Large intestine (tissue), 3 donors: ENCODE results near the gene RASL12. TPM values are rescaled to one million over a fixed set of nuclear protein-coding genes. Genes with fewer than 3 reads are reported as not detected.
"Not testable (repeated sequence)": the region's sequence is repeated elsewhere in the genome, so short reads cannot be mapped to it uniquely, and the experiment has no call there.

Experiments
- DNase-seq, 2 donors: peaks; one replicate each; pipeline versions ENCODE4 v3.0.0 to v3.0.0-alpha.2; 2013
- H3K27ac ChIP-seq: one replicate; pipeline ENCODE4 v1.5.1; 2013; ENCODE audit warnings: low read length
- H3K27me3 ChIP-seq: 2 replicates; pipeline ENCODE4 v1.6.1; 2013; ENCODE audit warnings: low read length; ENCODE audit not compliant: control insufficient read depth, insufficient read depth
- H3K36me3 ChIP-seq: 2 replicates; pipeline ENCODE4 v1.6.1; 2013; ENCODE audit warnings: low read length; ENCODE audit not compliant: control insufficient read depth, insufficient read depth
- H3K4me1 ChIP-seq: one replicate; pipeline ENCODE4 v1.6.1; 2013; ENCODE audit warnings: low read length; ENCODE audit not compliant: control insufficient read depth, insufficient read depth
- H3K4me3 ChIP-seq: one replicate; pipeline ENCODE4 v1.5.1; 2013; ENCODE audit warnings: low read length
- H3K9me3 ChIP-seq: one replicate; pipeline ENCODE4 v1.6.1; 2013; ENCODE audit warnings: mild to moderate bottlenecking, low read depth, low read length, moderate library complexity; ENCODE audit not compliant: control insufficient read depth
- WGBS: methylation state at CpG from one replicate; pipeline ENCODE4 v1.1.5; 2013; ENCODE audit warnings: low lambda C conversion rate; ENCODE audit not compliant: insufficient coverage; 5-methylcytosine and 5-hydroxymethylcytosine counted together
- polyA plus RNA-seq: library from polyadenylated mRNA; unstranded; fragments of 120-200 nt; gene quantifications from one replicate; pipeline ENCODE4 v1.2.1, GENCODE V29; 2013

Gene RASL12
- polyA plus RNA-seq, 1 donor = 3.6 TPM

DNA sequence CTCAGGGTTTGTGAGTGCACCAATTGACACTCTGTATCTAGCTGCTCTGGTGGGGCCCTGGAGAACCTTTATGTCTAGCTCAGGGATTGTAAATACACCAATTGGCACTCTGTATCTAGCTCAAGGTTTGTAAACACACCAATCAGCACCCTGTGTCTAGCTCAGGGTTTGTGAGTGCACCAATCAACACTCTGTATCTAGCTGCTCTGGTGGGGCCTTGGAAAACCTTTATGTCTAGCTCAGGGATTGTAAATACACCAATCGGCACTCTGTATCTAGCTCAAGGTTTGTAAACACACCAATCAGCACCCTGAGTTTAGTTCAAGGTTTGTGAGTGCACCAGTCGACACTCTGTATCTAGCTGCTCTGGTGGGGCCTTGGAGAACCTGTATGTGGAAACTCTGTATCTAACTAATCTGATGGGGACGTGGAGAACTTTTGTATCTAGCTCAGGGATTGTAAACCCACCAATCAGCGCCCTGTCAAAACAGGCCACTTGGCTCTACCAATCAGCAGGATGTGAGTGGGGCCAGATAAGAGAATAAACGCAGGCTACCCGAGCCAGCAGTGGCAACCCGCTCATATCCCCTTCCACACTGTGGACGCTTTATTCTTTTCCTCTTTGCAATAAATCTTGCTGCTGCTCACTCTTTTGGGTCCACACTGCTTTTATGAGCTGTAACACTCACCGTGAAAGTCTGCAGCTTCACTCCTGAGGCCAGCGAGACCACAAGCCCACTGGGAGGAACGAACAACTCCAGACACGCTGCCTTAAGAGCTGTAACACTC lies 8.0 kb upstream of the RASL12 start:
- peaks cover 17% of the 10 kb centered on the region for H3K27me3 ChIP-seq
- H3K36me3 ChIP-seq, H3K4me1 ChIP-seq, H3K4me3 ChIP-seq, H3K27ac ChIP-seq, DNase-seq: not testable (repeated sequence)
- no CpG with 5 or more reads among the region's 12 CpGs for WGBS
- H3K9me3 ChIP-seq = peaks cover 15% of the 10 kb centered on the region

DNA sequence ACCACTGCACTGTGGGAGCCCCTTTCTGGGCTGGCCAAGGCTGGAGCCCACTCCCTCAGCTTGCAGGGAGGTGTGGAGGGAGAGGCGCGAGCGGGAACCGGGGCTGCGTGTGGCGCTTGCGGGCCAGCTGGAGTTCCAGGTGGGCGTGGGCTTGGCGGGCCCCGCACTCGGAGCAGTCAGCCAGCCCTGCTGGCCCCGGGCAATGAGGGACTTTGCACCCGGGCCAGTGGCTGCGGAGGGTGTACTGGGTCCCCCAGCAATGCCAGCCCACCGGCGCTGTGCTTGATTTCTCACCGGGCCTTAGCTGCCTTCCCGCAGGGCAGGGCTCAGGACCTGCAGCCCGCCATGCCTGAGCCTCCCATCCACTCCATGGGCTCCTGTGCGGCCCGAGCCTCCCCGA lies 7.2 kb upstream of the RASL12 start:
- no CpG with 5 or more reads among the region's 22 CpGs for WGBS
- Histone ChIP-seq H3K9me3 (peaks cover 15% of the 10 kb centered on the region), H3K27me3 (peaks cover 17% of the 10 kb centered on the region)
- not testable (repeated sequence) for H3K4me3 ChIP-seq, H3K27ac ChIP-seq, H3K4me1 ChIP-seq, DNase-seq, H3K36me3 ChIP-seq

- no CpG with 5 or more reads among the region's 3 CpGs for WGBS
- no peak for DNase-seq
- peaks cover under 1% of the 10 kb centered on the region for H3K4me1 ChIP-seq
- no peak overlapping the region for H3K4me3 ChIP-seq
- peaks cover 16% of the 10 kb centered on the region for H3K27me3 ChIP-seq
- H3K27ac ChIP-seq = no peak overlapping the region
- peaks cover 12% of the 10 kb centered on the region for H3K9me3 ChIP-seq
- no peaks in the 10 kb centered on the region for H3K36me3 ChIP-seq
Observed at GRCh38 chr15:65072617-65073016, 4.8 kb upstream of the RASL12 start.

DNA sequence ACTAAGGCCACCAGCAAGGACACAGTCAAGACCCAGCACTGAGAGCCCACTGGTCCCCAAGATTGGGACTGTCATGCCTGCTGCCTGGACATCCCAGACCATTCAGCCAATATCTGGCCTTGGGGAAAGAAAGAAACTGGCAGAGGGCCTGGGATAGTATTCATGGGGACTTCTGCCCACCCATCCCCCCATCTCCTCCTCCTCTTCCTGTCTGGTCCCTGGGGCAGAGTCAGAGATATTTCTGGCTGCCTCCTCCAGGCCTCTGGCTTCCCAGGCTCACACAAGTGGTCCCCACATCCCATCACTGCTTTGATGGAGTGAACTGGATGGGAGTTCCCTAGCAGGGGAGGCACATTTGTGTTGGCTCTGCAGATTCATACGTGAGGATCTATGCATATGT lies 4.2 kb upstream of the RASL12 start:
- WGBS = no CpG with 5 or more reads among the region's 1 CpG

GRCh38 chr15:65071381-65071811 lies 3.6 kb upstream of the RASL12 start:
- WGBS = no CpG with 5 or more reads among the region's 5 CpGs
- no peak overlapping the region for H3K4me3 ChIP-seq
- no peaks in the 10 kb centered on the region for H3K9me3 ChIP-seq
- H3K27ac ChIP-seq = no peak overlapping the region
- H3K27me3 ChIP-seq = peaks cover 18% of the 10 kb centered on the region
- peaks cover 4% of the 10 kb centered on the region for H3K4me1 ChIP-seq
- H3K36me3 ChIP-seq = no peaks in the 10 kb centered on the region
- no peak for DNase-seq

More for the DNA sequence above, 4.2 kb upstream of the RASL12 start:
- no peak overlapping the region for H3K4me3 ChIP-seq
- H3K4me1 ChIP-seq = peaks cover 4% of the 10 kb centered on the region
- H3K9me3 ChIP-seq = peaks cover 6% of the 10 kb centered on the region
- DNase-seq = no peak
- no peak overlapping the region for H3K27ac ChIP-seq
- H3K27me3 ChIP-seq = peaks cover 16% of the 10 kb centered on the region
- H3K36me3 ChIP-seq = no peaks in the 10 kb centered on the region

DNA sequence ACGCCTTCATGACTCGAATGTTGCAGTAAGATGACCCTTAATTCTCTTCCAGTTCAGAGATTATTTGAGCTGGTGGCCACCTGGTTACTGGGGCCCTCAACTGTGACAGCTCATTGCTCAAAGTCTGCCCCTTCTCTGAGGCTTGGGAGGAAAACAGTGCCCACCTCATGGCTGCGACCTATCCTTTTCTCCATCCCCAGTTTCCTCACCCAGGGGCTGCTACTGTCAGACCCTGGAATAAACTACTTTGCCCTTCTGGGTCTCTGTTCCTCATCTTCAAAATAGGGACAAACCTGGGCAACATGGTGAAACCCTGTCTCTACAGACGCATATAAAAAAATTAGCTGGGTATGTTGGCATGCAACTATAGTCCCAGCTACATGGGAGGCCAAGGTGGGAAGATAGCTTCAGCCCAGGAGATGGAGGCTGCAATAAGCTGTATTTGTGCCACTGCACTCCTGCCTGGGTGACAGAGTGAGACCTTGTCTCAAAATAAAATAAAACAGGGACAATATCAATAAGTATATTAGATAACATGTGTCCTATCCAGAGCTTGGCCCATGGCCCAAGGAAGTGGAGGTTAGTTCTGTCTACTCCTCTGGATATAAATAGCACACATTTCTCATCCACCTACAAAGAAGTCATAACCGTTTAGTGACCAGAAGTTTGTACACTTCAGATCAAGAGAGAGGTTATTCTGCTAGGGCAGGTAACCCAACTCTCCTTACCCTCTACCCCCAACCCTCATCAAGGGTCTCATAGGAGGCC lies 2.2 kb upstream of the RASL12 start:
- no peaks in the 10 kb centered on the region for H3K9me3 ChIP-seq
- H3K4me1 ChIP-seq = peaks cover 4% of the 10 kb centered on the region
- peaks cover 18% of the 10 kb centered on the region for H3K27me3 ChIP-seq
- DNase-seq = no peak
- no peak overlapping the region for H3K4me3 ChIP-seq
- no CpG with 5 or more reads among the region's 5 CpGs for WGBS
- H3K27ac ChIP-seq = peak overlapping the region; percentile 16
- H3K36me3 ChIP-seq = no peaks in the 10 kb centered on the region

GRCh38 chr15:65069179-65069578 lies 1.4 kb upstream of the RASL12 start:
- peak in 1 of 2 donors; percentile 52 for DNase-seq
- Histone ChIP-seq H3K27me3 (peaks cover 18% of the 10 kb centered on the region), H3K9me3 (no peaks in the 10 kb centered on the region), H3K27ac (peak overlapping the region; percentile 16), H3K36me3 (no peaks in the 10 kb centered on the region), H3K4me3 (no peak overlapping the region), H3K4me1 (peaks cover 4% of the 10 kb centered on the region)
- no CpG with 5 or more reads among the region's 1 CpG for WGBS

- no peak for DNase-seq
- no peak overlapping the region for H3K27ac ChIP-seq
- no peaks in the 10 kb centered on the region for H3K36me3 ChIP-seq
- no peak overlapping the region for H3K4me3 ChIP-seq
- WGBS = no CpG with 5 or more reads among the region's 3 CpGs
- H3K4me1 ChIP-seq = peaks cover 4% of the 10 kb centered on the region
- no peaks in the 10 kb centered on the region for H3K9me3 ChIP-seq
- H3K27me3 ChIP-seq = peaks cover 18% of the 10 kb centered on the region
Observed at GRCh38 chr15:65068403-65068788, 605 bp upstream of the RASL12 start.

GRCh38 chr15:65067317-65067644 lies 510 bp downstream of the RASL12 start:
- Histone ChIP-seq H3K9me3 (no peaks in the 10 kb centered on the region), H3K4me1 (peaks cover 4% of the 10 kb centered on the region), H3K27ac (no peak overlapping the region), H3K4me3 (peak overlapping the region; percentile 26), H3K36me3 (no peaks in the 10 kb centered on the region), H3K27me3 (peaks cover 18% of the 10 kb centered on the region)
- DNase-seq = no peak
- 29% methylated on average over 1 of the region's 8 CpGs for WGBS

GRCh38 chr15:65066635-65067316 lies 1.0 kb downstream of the RASL12 start:
- Histone ChIP-seq H3K9me3 (no peaks in the 10 kb centered on the region), H3K4me3 (peak overlapping the region; percentile 26), H3K27ac (no peak overlapping the region), H3K36me3 (no peaks in the 10 kb centered on the region), H3K27me3 (peaks cover 18% of the 10 kb centered on the region), H3K4me1 (peaks cover 4% of the 10 kb centered on the region)
- DNase-seq = no peak
- WGBS = no CpG with 5 or more reads among the region's 9 CpGs
